SU-DHL-6 (cell line): ENCODE results near the gene PRCC.

Experiments
- CTCF ChIP-seq: fragments of 200-600 bp; sonication (generic); IDR thresholded peaks from one replicate; pipeline ENCODE4 v1.5.1; 2017; ENCODE audit warnings: antibody characterized with exemption, mild to moderate bottlenecking, low read length, moderate library complexity; ENCODE audit not compliant: insufficient read depth, poor library complexity, severe bottlenecking
- EZH2phosphoT487 ChIP-seq: fragments of 200-600 bp; sonication (generic), shearing (Covaris generic); conservative IDR thresholded peaks from 2 replicates; pipeline ENCODE4 v1.6.1; 2018; ENCODE audit warnings: mild to moderate bottlenecking, antibody characterized with exemption, low read length, moderate library complexity, mixed read lengths

GRCh38 chr1:156751757-156752481 is 15.4 kb upstream of the PRCC start:
- TF ChIP-seq CTCF (no peak), EZH2phosphoT487 (no peak)
